AG09319 (cell line): ENCODE results near the gene SEMA5B.

Source experiments
- DNase-seq: peaks from one replicate; pipeline ENCODE4 v3.0.0-alpha.2; 2010; ENCODE audit warnings: low read depth; ENCODE audit errors: extremely low read depth
- TF ChIP-seq, protein P1 (sequence below): IDR thresholded peaks from 2 replicates; pipeline ENCODE4 v1.5.1; 2011; ENCODE audit warnings: low read depth, mild to moderate bottlenecking, inconsistent platforms, low read length, moderate library complexity

SEMA5B gene

DNA sequence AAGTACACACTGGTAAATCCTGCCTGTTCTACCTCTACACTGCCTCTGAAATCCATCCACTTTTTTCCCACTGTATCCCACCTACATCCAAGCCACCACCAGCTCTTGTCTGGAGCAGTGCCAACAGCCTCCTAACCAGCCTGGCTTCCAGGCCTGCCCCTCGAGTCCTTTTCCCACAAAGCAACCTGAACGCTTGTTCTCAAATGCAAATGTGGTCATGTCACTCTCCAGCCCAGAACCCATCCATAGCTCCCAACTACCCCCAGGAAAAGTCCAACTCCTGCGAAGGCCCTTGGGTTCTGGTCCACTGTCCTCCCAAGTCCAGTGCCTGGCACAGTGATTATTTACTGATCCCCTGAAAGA lies 83.8 kb downstream of the SEMA5B start:
- DNase-seq, result no peak
- TF ChIP-seq, protein P1, sequence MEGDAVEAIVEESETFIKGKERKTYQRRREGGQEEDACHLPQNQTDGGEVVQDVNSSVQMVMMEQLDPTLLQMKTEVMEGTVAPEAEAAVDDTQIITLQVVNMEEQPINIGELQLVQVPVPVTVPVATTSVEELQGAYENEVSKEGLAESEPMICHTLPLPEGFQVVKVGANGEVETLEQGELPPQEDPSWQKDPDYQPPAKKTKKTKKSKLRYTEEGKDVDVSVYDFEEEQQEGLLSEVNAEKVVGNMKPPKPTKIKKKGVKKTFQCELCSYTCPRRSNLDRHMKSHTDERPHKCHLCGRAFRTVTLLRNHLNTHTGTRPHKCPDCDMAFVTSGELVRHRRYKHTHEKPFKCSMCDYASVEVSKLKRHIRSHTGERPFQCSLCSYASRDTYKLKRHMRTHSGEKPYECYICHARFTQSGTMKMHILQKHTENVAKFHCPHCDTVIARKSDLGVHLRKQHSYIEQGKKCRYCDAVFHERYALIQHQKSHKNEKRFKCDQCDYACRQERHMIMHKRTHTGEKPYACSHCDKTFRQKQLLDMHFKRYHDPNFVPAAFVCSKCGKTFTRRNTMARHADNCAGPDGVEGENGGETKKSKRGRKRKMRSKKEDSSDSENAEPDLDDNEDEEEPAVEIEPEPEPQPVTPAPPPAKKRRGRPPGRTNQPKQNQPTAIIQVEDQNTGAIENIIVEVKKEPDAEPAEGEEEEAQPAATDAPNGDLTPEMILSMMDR, result no peak

DNA sequence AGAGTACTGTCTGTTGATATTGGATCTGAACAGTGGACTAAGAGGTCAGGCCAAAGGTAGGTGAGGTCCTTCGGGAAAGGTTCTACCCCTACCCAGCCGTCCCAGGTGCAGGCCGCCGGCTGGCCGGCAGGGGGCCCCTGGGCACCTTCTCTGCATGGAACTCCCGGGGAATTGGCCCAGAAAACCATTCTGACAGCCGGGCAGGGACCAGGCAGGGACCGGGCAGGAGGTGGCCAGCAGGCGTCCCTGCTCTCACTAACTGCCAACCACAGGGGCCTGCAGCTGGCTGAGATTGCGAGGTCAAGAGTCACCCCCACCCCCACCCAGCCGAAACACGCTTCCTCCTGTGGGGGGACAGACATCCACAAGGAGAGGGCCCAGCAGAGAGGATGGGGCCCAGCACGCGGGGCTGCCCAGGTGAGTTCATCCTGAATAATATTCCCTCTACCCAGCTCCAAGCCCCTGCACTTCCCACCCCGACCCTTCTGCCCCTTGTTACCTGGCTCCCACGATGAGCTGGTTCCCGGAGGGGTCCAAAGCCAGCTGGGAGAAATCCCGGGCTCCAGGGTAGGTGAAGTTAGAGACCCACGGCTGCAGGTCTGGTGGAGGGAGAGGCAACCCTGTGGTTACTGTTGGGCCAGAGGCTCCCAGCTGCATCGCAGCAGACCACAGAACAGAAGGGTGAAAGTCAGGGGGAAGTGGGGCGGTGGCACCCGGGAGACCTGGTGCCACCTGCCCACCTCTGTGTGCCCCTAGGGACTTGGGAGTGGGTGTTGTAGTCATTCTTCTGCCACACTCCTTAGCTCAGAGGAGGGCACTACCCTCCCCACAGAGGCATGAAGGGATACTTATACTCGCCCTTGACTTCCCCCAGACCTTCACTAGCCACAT lies 84.4 kb downstream of the SEMA5B start:
- peak; percentile 5 for DNase-seq
- TF ChIP-seq, protein P1, result peak; percentile 92

DNA sequence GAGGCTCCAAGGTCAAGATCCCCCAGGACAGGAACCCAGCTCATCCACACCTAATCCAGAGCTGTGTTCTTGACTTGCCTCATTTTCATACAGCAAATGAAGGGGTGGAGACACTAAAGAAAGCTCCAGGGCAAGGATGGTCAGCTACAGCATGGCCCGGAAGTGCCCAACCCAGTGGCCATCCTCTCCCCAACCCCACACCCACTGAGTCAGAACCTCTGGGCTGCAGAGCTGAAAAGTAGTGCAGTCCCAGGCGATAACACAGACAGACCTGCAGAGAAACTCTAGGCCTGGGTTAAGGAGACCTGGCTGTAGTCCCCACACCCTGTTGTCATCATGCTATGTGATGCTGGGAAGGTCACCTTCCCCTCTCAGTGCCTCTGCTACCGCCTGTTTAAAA lies 85.3 kb downstream of the SEMA5B start:
- no peak for DNase-seq
- TF ChIP-seq, protein P1, result no peak

DNA sequence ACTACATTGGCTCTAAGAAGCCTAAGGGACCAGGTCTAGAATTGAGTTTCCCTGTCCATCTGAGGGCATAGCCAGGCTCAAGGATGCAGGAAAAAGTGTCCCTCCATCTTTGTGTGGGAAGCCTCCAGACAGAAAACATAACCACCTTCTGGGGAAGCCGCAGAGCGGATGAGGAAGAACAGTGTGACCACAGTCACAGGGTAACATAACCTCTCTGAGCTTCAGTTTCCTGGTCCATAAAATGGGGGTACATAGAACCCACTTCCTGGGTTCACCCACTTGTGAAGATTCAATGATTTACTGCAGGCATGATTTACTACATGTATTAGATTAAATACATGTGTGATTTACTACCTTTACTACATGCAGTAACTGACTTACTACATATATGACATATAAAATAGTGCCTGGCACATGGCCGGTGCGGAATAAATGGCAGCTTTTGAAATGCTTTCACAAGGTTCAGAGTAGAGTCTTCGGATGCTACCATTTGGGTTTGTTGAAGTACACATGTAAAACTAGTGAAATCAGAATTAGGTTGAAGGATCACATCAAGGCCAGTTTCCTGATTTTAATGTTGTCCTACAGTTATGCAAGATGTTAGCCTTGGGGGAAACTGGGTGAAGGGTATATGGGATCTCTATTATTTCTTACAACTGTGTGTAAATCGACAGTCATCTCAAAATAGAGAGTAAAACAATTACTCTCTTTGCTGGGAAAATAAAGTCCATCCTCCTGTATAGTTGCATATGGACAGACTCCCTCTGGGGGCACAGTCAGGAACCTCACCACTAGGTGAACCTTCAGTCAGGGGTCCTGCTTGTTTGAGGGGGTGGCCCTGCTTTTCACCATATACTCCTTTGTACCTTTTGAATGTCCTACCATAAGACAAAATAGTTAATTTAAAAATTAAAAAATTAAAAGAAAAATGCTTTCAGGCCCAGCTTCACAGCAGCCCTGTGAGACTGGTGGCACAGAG lies 86.0 kb downstream of the SEMA5B start:
- no peak for DNase-seq
- TF ChIP-seq, protein P1, result peak; percentile 38

DNA sequence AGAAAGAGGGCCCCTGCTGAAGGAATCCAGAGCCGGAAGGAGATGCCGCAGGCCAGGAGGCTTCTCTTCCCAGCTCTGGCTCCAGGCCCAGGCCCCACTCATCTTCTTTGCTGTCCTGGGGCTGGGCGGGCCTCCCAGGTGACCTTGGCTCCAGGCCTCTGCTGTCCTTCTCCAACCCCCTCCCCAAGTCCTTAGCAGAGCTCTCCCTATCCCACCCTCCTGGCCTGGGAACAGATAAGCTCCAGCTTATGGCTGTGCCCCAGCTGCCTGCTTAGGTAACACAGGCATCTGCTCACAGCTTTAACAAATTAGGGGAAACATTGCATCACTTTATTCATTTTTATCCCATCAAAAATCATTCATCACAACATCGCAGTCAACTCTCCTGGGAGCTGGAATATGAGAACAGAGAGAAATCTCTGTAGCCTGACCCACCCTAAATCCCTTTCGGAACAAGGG lies 86.9 kb downstream of the SEMA5B start:
- TF ChIP-seq, protein P1, result no peak
- peak; percentile 5 for DNase-seq

DNA sequence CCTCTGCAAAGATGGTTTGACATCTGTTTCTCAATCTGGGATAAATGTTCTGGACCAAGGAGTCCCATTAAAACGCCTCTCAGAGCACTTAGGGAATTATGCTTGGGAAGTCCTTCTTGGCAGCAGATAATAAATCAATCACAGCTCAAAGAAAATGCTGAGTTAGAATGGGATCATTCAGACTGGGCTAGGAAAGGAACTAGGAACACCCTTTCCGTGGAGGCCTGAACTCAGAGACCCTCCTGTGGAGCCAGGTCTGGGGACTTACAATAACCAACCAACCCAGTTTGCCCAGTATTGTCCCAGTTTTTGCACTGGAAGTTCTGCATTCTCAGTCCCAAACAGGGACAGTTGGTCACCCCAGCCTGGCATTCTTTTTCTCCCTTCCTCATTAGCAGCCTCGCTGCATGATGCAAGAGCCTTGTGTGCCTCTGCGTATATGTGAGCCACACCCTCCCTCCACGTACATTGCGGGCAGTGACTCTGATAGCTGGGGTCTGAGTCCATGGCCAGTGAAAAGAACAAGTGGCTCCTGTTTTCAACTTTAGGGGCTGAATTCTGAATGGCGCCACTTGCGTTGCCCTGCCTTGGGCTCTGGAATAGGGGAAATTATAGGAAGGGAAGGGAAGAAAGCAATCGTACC lies 88.7 kb downstream of the SEMA5B start:
- no peak for DNase-seq
- TF ChIP-seq, protein P1, result no peak
